Measurements from ENCODE around the gene UQCRC2.

DNA sequence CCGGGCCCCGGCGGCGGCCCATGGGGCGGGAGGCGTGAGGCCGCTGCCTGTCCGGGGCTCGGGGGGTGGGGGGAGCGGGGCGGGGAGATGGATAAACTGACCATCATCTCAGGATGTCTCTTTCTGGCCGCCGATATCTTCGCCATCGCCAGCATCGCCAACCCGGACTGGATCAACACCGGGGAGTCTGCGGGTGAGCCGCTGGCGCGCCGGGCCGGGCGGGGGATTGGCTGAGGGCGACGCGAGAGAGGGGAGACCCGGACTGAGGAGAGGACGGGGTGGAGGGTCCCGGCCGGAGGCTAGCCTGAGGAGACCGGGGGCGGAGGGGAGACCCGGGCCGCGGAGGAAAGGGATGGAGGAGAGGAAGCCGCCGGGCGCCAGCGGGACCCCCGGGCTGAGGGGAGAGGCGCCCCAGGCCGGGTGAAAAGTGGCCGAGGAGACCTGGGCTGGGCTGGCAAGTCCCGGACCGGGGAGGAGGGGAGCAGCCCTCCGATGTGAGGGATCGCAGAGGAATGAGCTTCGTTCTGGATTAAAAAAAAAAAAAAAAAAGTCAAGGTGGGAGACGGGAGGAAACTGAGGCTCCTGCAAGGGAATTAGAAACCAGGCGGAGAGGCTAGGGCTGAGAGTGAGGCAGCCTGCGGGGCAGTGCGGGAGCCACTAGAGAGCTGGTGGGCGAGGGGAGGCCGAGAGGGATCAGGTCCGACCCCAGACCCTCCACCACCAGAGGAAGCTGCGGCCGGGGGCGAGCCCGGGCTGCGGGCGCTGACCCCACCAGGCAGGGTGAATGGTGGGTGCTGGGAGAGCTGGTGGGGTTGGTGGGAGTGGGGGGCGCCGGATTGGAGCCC, 55.3 kb downstream of the UQCRC2 start:
- TF ChIP-seq, protein P1, sequence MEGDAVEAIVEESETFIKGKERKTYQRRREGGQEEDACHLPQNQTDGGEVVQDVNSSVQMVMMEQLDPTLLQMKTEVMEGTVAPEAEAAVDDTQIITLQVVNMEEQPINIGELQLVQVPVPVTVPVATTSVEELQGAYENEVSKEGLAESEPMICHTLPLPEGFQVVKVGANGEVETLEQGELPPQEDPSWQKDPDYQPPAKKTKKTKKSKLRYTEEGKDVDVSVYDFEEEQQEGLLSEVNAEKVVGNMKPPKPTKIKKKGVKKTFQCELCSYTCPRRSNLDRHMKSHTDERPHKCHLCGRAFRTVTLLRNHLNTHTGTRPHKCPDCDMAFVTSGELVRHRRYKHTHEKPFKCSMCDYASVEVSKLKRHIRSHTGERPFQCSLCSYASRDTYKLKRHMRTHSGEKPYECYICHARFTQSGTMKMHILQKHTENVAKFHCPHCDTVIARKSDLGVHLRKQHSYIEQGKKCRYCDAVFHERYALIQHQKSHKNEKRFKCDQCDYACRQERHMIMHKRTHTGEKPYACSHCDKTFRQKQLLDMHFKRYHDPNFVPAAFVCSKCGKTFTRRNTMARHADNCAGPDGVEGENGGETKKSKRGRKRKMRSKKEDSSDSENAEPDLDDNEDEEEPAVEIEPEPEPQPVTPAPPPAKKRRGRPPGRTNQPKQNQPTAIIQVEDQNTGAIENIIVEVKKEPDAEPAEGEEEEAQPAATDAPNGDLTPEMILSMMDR (conservative IDR thresholded peaks at IDR 0.05 in 1 of 2, IDR thresholded peaks at IDR 0.05 in 1 of 2; ENCODE audit: low read depth in 1 of 2, low read length in 2 of 2), result no peak
- TF ChIP-seq EZH2 (IDR thresholded peaks at IDR 0.05; ENCODE audit: low read length, missing control alignments), result no peak
